ENCODE data around the gene RRAD. TPM values are rescaled to one million over a fixed set of nuclear protein-coding genes. Genes with fewer than 3 reads are reported as not detected.

Gene RRAD
- total RNA-seq, 1 donor: 12.5 TPM

- no peak for TF ChIP-seq CTCF (IDR thresholded peaks at IDR 0.05; ENCODE audit: insufficient read depth, low read depth, low read length)
- H3K4me3 ChIP-seq (ENCODE audit: low read depth, low read length): no peak overlapping the region
- no peak for DNase-seq (ENCODE audit: low read depth)
Observed at GRCh38 chr16:66894055-66894454, 31.3 kb downstream of the RRAD start.

- DNase-seq (ENCODE audit: low read depth): no peak
- no peak overlapping the region for H3K4me3 ChIP-seq (ENCODE audit: low read depth, low read length)
- no peak for TF ChIP-seq CTCF (IDR thresholded peaks at IDR 0.05; ENCODE audit: insufficient read depth, low read depth, low read length)
Observed at GRCh38 chr16:66891797-66892196, 33.5 kb downstream of the RRAD start.

- TF ChIP-seq CTCF (IDR thresholded peaks at IDR 0.05; ENCODE audit: insufficient read depth, low read depth, low read length): no peak
- H3K4me3 ChIP-seq (ENCODE audit: low read depth, low read length): no peak overlapping the region
- DNase-seq (ENCODE audit: low read depth): no peak
Observed at GRCh38 chr16:66891360-66891759, 34.0 kb downstream of the RRAD start.

GRCh38 chr16:66890799-66891198, 34.5 kb downstream of the RRAD start:
- TF ChIP-seq CTCF (IDR thresholded peaks at IDR 0.05; ENCODE audit: insufficient read depth, low read depth, low read length): no peak
- DNase-seq (ENCODE audit: low read depth): no peak
- no peak overlapping the region for H3K4me3 ChIP-seq (ENCODE audit: low read depth, low read length)

GRCh38 chr16:66889622-66890021, 35.7 kb downstream of the RRAD start:
- no peak for DNase-seq (ENCODE audit: low read depth)
- H3K4me3 ChIP-seq (ENCODE audit: low read depth, low read length): no peak overlapping the region
- no peak for TF ChIP-seq CTCF (IDR thresholded peaks at IDR 0.05; ENCODE audit: insufficient read depth, low read depth, low read length)

- no peak for TF ChIP-seq CTCF (IDR thresholded peaks at IDR 0.05; ENCODE audit: insufficient read depth, low read depth, low read length)
- DNase-seq (ENCODE audit: low read depth): no peak
- H3K4me3 ChIP-seq (ENCODE audit: low read depth, low read length): no peak overlapping the region
Observed at GRCh38 chr16:66888647-66889615, 36.4 kb downstream of the RRAD start.

Data from fibroblast of villous mesenchyme (primary cell).